Measurements from ENCODE around the gene MMP20. TPM values are rescaled to one million over a fixed set of nuclear protein-coding genes. Genes with fewer than 3 reads are reported as not detected.

Gene MMP20
- total RNA-seq, 4 donors from 2014 or later = not detected

GRCh38 chr11:102575012-102575411 lies 50.1 kb downstream of the MMP20 start:
- Histone ChIP-seq H3K9me3 (no peaks in the 10 kb centered on the region), H3K27me3 (no peaks in the 10 kb centered on the region), H3K4me1 (no peaks in the 10 kb centered on the region), H3K36me3 (no peaks in the 10 kb centered on the region), H3K27ac (no peak overlapping the region), H3K4me3 (no peak overlapping the region)
- ATAC-seq = no peak
- intact Hi-C loops (cut with DNase I; ENCODE audit: low total_unique reads) = no loop called here
- TF ChIP-seq, protein P1, sequence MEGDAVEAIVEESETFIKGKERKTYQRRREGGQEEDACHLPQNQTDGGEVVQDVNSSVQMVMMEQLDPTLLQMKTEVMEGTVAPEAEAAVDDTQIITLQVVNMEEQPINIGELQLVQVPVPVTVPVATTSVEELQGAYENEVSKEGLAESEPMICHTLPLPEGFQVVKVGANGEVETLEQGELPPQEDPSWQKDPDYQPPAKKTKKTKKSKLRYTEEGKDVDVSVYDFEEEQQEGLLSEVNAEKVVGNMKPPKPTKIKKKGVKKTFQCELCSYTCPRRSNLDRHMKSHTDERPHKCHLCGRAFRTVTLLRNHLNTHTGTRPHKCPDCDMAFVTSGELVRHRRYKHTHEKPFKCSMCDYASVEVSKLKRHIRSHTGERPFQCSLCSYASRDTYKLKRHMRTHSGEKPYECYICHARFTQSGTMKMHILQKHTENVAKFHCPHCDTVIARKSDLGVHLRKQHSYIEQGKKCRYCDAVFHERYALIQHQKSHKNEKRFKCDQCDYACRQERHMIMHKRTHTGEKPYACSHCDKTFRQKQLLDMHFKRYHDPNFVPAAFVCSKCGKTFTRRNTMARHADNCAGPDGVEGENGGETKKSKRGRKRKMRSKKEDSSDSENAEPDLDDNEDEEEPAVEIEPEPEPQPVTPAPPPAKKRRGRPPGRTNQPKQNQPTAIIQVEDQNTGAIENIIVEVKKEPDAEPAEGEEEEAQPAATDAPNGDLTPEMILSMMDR (IDR thresholded peaks at IDR 0.05 in 4 of 5, conservative IDR thresholded peaks at IDR 0.05 in 1 of 5) = no peak
- TF ChIP-seq POLR2A (IDR thresholded peaks at IDR 0.05) = no peak
- in situ Hi-C loops (cut with MboI; ENCODE audit: low sequenced_read_pairs in 4 of 4) = no loop called here
- DNase-seq = no peak

GRCh38 chr11:102573851-102574250 lies 51.3 kb downstream of the MMP20 start:
- in situ Hi-C loops (cut with MboI; ENCODE audit: low sequenced_read_pairs in 4 of 4) (no loop called here), intact Hi-C loops (cut with DNase I; ENCODE audit: low total_unique reads) (no loop called here)
- Histone ChIP-seq H3K4me3 (no peak overlapping the region), H3K36me3 (no peaks in the 10 kb centered on the region), H3K4me1 (no peaks in the 10 kb centered on the region), H3K27me3 (no peaks in the 10 kb centered on the region), H3K9me3 (no peaks in the 10 kb centered on the region), H3K27ac (no peak overlapping the region)
- DNase-seq (no peak), ATAC-seq (no peak)
- TF ChIP-seq POLR2A (IDR thresholded peaks at IDR 0.05) = no peak
- TF ChIP-seq, protein P1 (IDR thresholded peaks at IDR 0.05 in 4 of 5, conservative IDR thresholded peaks at IDR 0.05 in 1 of 5) = no peak

DNA sequence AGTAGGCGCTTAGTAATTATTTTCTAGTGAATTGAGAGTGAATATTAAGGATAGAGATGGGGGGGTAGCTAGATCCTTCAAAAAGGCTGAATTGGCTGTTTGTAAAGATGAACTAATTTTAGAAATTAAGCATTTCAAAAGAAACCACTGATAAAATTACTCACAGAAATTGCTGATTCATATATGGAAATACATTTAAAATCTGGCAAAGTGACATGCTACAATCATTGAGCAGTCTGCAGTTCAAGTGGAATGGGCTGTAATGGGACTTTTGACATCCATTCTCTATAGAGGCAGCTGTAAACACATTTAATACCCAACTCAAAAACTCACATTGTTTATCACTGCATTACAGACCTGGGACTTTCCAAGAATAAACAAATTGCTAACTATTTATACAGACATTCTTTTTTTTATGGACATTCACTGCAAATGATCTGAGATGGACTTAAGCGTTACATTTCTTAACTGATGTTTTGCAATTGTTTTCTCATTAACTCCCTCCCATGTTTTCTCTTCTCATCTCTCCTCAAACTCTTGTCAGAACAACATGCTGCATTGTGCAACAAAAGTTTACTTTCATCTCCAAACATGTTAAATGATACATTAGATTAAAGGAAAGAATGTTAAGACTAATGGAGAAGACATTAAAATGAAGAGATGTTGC lies 52.4 kb downstream of the MMP20 start:
- H3K36me3 ChIP-seq = no peaks in the 10 kb centered on the region
- no peak for ATAC-seq
- in situ Hi-C loops (cut with MboI; ENCODE audit: low sequenced_read_pairs in 4 of 4) = no loop called here
- H3K27me3 ChIP-seq = no peaks in the 10 kb centered on the region
- no peaks in the 10 kb centered on the region for H3K4me1 ChIP-seq
- no peaks in the 10 kb centered on the region for H3K9me3 ChIP-seq
- TF ChIP-seq POLR2A (IDR thresholded peaks at IDR 0.05) = no peak
- TF ChIP-seq, protein P1 (IDR thresholded peaks at IDR 0.05 in 4 of 5, conservative IDR thresholded peaks at IDR 0.05 in 1 of 5) = no peak
- no peak overlapping the region for H3K27ac ChIP-seq
- DNase-seq = no peak
- intact Hi-C loops (cut with DNase I; ENCODE audit: low total_unique reads) = no loop called here
- no peak overlapping the region for H3K4me3 ChIP-seq

DNA sequence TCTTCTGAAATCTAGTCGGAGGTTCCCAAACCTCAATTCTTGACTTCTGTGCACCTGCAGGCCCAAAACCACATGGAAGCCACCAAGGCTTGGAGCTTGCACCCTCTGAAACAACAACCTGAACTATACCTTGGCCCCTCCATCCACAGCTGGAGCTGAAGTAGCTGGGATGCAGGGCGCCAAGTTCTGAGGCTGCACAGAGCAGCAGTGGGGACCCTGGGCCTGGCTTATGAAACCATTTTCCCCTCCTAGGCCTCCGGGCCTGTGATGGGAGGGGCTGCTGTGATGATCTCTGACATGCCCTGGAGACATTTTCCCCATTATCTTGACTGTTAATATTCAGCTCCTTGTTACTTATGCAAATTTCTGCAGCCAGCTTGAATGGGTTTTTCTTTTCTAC lies 56.3 kb downstream of the MMP20 start:
- Histone ChIP-seq H3K27ac (no peak overlapping the region), H3K36me3 (no peaks in the 10 kb centered on the region), H3K4me1 (no peaks in the 10 kb centered on the region), H3K4me3 (no peak overlapping the region), H3K27me3 (no peaks in the 10 kb centered on the region), H3K9me3 (no peaks in the 10 kb centered on the region)
- in situ Hi-C loops (cut with MboI; ENCODE audit: low sequenced_read_pairs in 4 of 4) = no loop called here
- DNase-seq (no peak), ATAC-seq (no peak)
- intact Hi-C loops (cut with DNase I; ENCODE audit: low total_unique reads) = no loop called here
- TF ChIP-seq POLR2A (IDR thresholded peaks at IDR 0.05) = no peak
- TF ChIP-seq, protein P1 (IDR thresholded peaks at IDR 0.05 in 4 of 5, conservative IDR thresholded peaks at IDR 0.05 in 1 of 5) = no peak

GRCh38 chr11:102566112-102566511 lies 59.0 kb downstream of the MMP20 start:
- no peaks in the 10 kb centered on the region for H3K9me3 ChIP-seq
- no peak overlapping the region for H3K4me3 ChIP-seq
- H3K36me3 ChIP-seq = no peaks in the 10 kb centered on the region
- DNase-seq (no peak), ATAC-seq (no peak)
- in situ Hi-C loops (cut with MboI; ENCODE audit: low sequenced_read_pairs in 4 of 4) = no loop called here
- peaks cover 0 to 3% of the 10 kb centered on the region in 2 donors for H3K4me1 ChIP-seq
- H3K27me3 ChIP-seq = no peaks in the 10 kb centered on the region
- intact Hi-C loops (cut with DNase I; ENCODE audit: low total_unique reads) = no loop called here
- H3K27ac ChIP-seq = no peak overlapping the region
- TF ChIP-seq, protein P1 (IDR thresholded peaks at IDR 0.05 in 4 of 5, conservative IDR thresholded peaks at IDR 0.05 in 1 of 5) = no peak
- no peak for TF ChIP-seq POLR2A (IDR thresholded peaks at IDR 0.05)

Measured in gastrocnemius medialis (tissue), 4 donors.